Mucosa of stomach (tissue), 1 donor: Measurements from ENCODE around the gene FOXI3.

ENCODE experiments used
- H3K27me3 ChIP-seq: one replicate; pipeline ENCODE4 v1.7.0; 2013; ENCODE audit warnings: mild to moderate bottlenecking, low read length; ENCODE audit not compliant: control insufficient read depth, insufficient read depth
- H3K36me3 ChIP-seq: one replicate; pipeline ENCODE4 v1.7.0; 2013; ENCODE audit warnings: low read length; ENCODE audit not compliant: control insufficient read depth, insufficient read depth
- H3K4me1 ChIP-seq: one replicate; pipeline ENCODE4 v1.7.0; 2013; ENCODE audit warnings: mild to moderate bottlenecking, low read length; ENCODE audit not compliant: control insufficient read depth, insufficient read depth
- H3K4me3 ChIP-seq: one replicate; pipeline ENCODE4 v1.7.0; 2013; ENCODE audit warnings: low read length
- H3K9ac ChIP-seq: one replicate; pipeline ENCODE4 v1.7.0; 2013; ENCODE audit warnings: mild to moderate bottlenecking, low read length, moderate library complexity
- H3K9me3 ChIP-seq: one replicate; pipeline ENCODE4 v1.7.0; 2013; ENCODE audit warnings: mild to moderate bottlenecking, low read length, moderate library complexity; ENCODE audit not compliant: control insufficient read depth
- donor health status: Pancreatic carcinoma.

The FOXI3 gene

GRCh38 chr2:88458633-88459032, 6.1 kb upstream of the FOXI3 start:
- no peaks in the 10 kb centered on the region for H3K4me1 ChIP-seq
- H3K9me3 ChIP-seq: no peaks in the 10 kb centered on the region
- no peaks in the 10 kb centered on the region for H3K36me3 ChIP-seq
- H3K27me3 ChIP-seq: peaks cover 14% of the 10 kb centered on the region
- no peak overlapping the region for H3K4me3 ChIP-seq
- H3K9ac ChIP-seq: no peak overlapping the region

- H3K4me3 ChIP-seq: no peak overlapping the region
- H3K4me1 ChIP-seq: no peaks in the 10 kb centered on the region
- no peaks in the 10 kb centered on the region for H3K9me3 ChIP-seq
- H3K36me3 ChIP-seq: no peaks in the 10 kb centered on the region
- no peak overlapping the region for H3K9ac ChIP-seq
- peaks cover 49% of the 10 kb centered on the region for H3K27me3 ChIP-seq
Measured at GRCh38 chr2:88452980-88453582, 588 bp upstream of the FOXI3 start.

GRCh38 chr2:88451811-88452564, 505 bp downstream of the FOXI3 start:
- no peak overlapping the region for H3K4me3 ChIP-seq
- H3K27me3 ChIP-seq: peaks cover 49% of the 10 kb centered on the region
- H3K36me3 ChIP-seq: no peaks in the 10 kb centered on the region

GRCh38 chr2:88450925-88451810, 1.3 kb downstream of the FOXI3 start:
- Histone ChIP-seq H3K9ac (no peak overlapping the region), H3K9me3 (no peaks in the 10 kb centered on the region), H3K4me1 (no peaks in the 10 kb centered on the region), H3K27me3 (peaks cover 54% of the 10 kb centered on the region), H3K4me3 (no peak overlapping the region), H3K36me3 (no peaks in the 10 kb centered on the region)

More at GRCh38 chr2:88451811-88452564, 505 bp downstream of the FOXI3 start:
- H3K9ac ChIP-seq: no peak overlapping the region
- H3K4me1 ChIP-seq: no peaks in the 10 kb centered on the region
- H3K9me3 ChIP-seq: no peaks in the 10 kb centered on the region

GRCh38 chr2:88450186-88450585, 2.3 kb downstream of the FOXI3 start:
- H3K9me3 ChIP-seq: no peaks in the 10 kb centered on the region
- no peak overlapping the region for H3K4me3 ChIP-seq
- H3K4me1 ChIP-seq: no peaks in the 10 kb centered on the region
- H3K36me3 ChIP-seq: no peaks in the 10 kb centered on the region
- H3K9ac ChIP-seq: no peak overlapping the region
- peaks cover 56% of the 10 kb centered on the region for H3K27me3 ChIP-seq

- peaks cover 42% of the 10 kb centered on the region for H3K27me3 ChIP-seq
- no peak overlapping the region for H3K9ac ChIP-seq
Measured at GRCh38 chr2:88448248-88448647, 4.2 kb downstream of the FOXI3 start.

GRCh38 chr2:88443353-88443938, 9.0 kb downstream of the FOXI3 start:
- peaks cover 7% of the 10 kb centered on the region for H3K27me3 ChIP-seq
- H3K36me3 ChIP-seq: no peaks in the 10 kb centered on the region
- H3K4me1 ChIP-seq: no peaks in the 10 kb centered on the region
- H3K9ac ChIP-seq: no peak overlapping the region
- H3K9me3 ChIP-seq: no peaks in the 10 kb centered on the region
- H3K4me3 ChIP-seq: no peak overlapping the region

More at GRCh38 chr2:88448248-88448647, 4.2 kb downstream of the FOXI3 start:
- no peaks in the 10 kb centered on the region for H3K9me3 ChIP-seq
- H3K36me3 ChIP-seq: no peaks in the 10 kb centered on the region
- no peak overlapping the region for H3K4me3 ChIP-seq
- no peaks in the 10 kb centered on the region for H3K4me1 ChIP-seq

GRCh38 chr2:88442473-88442872, 10.0 kb downstream of the FOXI3 start:
- Histone ChIP-seq H3K9ac (no peak overlapping the region), H3K27me3 (peaks cover 7% of the 10 kb centered on the region), H3K4me1 (no peaks in the 10 kb centered on the region), H3K4me3 (no peak overlapping the region), H3K9me3 (no peaks in the 10 kb centered on the region), H3K36me3 (no peaks in the 10 kb centered on the region)

GRCh38 chr2:88442061-88442460, 10.4 kb downstream of the FOXI3 start:
- Histone ChIP-seq H3K27me3 (peaks cover 7% of the 10 kb centered on the region), H3K36me3 (no peaks in the 10 kb centered on the region), H3K4me3 (no peak overlapping the region), H3K4me1 (no peaks in the 10 kb centered on the region), H3K9ac (no peak overlapping the region), H3K9me3 (no peaks in the 10 kb centered on the region)

GRCh38 chr2:88437010-88437409, 15.5 kb downstream of the FOXI3 start:
- Histone ChIP-seq H3K27me3 (no peaks in the 10 kb centered on the region), H3K4me1 (no peaks in the 10 kb centered on the region), H3K36me3 (no peaks in the 10 kb centered on the region), H3K4me3 (no peak overlapping the region), H3K9ac (no peak overlapping the region), H3K9me3 (no peaks in the 10 kb centered on the region)

GRCh38 chr2:88429929-88430328, 22.6 kb downstream of the FOXI3 start:
- Histone ChIP-seq H3K9me3 (no peaks in the 10 kb centered on the region), H3K4me3 (no peak overlapping the region), H3K27me3 (no peaks in the 10 kb centered on the region), H3K4me1 (no peaks in the 10 kb centered on the region), H3K9ac (no peak overlapping the region), H3K36me3 (no peaks in the 10 kb centered on the region)
